IPS DF 6.9 (cell line): ENCODE measurements around the gene DDTL.
"Not testable (repeated sequence)": the region's sequence is repeated elsewhere in the genome, so short reads cannot be mapped to it uniquely, and the experiment has no call there.

ENCODE experiments used
- DNase-seq: peaks from one replicate; pipeline ENCODE4 v3.0.0-alpha.2; 2013; ENCODE audit warnings: low read depth, low spot score
- H3K27ac ChIP-seq: one replicate; pipeline ENCODE4 v1.5.1; 2013; ENCODE audit warnings: low read length, control low read depth
- H3K27me3 ChIP-seq: 2 replicates; pipeline ENCODE4 v1.6.1; 2013; ENCODE audit warnings: mild to moderate bottlenecking, low read length; ENCODE audit not compliant: control insufficient read depth, insufficient read depth
- H3K36me3 ChIP-seq: 2 replicates; pipeline ENCODE4 v1.6.1; 2013; ENCODE audit warnings: low read length; ENCODE audit not compliant: control insufficient read depth, insufficient read depth
- H3K4me1 ChIP-seq: 2 replicates; pipeline ENCODE4 v1.6.1; 2013; ENCODE audit warnings: low read length; ENCODE audit not compliant: control insufficient read depth, insufficient read depth
- H3K4me3 ChIP-seq: 2 replicates; pipeline ENCODE4 v1.5.1; 2013; ENCODE audit warnings: mild to moderate bottlenecking, low read length
- H3K9me3 ChIP-seq: 2 replicates; pipeline ENCODE4 v1.6.1; 2013; ENCODE audit warnings: low read length, inconsistent platforms; ENCODE audit not compliant: control insufficient read depth, insufficient read depth
- WGBS: extraction: QIAGEN DNeasy Blood & Tissue Kit; methylation state at CpG from one replicate; pipeline ENCODE4 v1.1.7; 2013; ENCODE audit warnings: mixed read lengths, missing lambda C conversion rate; ENCODE audit not compliant: insufficient read length, insufficient coverage; 5-methylcytosine and 5-hydroxymethylcytosine counted together

Gene DDTL

GRCh38 chr22:23970201-23970641, 3.5 kb downstream of the DDTL start:
- Histone ChIP-seq H3K9me3 (no peaks in the 10 kb centered on the region), H3K36me3 (peaks cover 9% of the 10 kb centered on the region; the same call in 1 of the 2 replicates), H3K27me3 (no peaks in the 10 kb centered on the region), H3K4me3 (no peak overlapping the region), H3K4me1 (no peaks in the 10 kb centered on the region), H3K27ac (no peak overlapping the region)
- WGBS, result 100% methylated on average over 5 of the region's 5 CpGs
- DNase-seq, result no peak

DNA sequence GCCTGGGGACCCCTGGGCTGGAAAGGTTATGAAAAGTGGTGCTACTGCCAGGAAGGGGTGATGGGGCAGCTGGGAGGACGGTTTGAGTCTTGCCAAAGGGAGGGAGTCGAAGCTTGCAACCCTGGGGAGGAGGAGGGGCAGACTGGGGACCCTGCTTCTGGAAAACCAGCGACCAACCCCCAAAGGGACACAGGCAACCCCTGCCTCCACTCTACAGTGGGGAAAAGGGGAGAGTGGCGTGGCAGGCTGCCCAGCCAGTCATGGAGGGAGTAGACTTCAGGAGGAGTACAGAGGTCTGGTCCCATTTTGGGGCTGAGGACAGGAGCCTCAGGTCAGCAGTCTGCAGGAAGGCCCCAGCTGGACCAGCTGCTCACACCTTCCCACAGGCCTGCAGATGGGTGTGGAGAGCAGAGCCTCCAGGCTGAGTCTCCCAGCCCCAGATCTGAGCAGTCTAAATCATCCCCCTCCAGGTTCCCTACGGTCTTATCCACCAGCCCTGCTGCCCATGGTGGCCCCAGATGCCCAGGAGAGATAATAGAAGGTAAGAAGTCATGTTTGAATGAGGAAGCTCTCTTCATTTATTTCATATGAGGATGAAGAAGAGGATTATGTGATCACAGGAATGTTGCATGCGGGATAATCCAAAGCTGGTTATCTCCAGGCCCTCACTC, 4.3 kb downstream of the DDTL start:
- H3K4me1 ChIP-seq, result no peaks in the 10 kb centered on the region
- H3K27ac ChIP-seq, result no peak overlapping the region
- H3K9me3 ChIP-seq, result no peaks in the 10 kb centered on the region
- no CpG with 5 or more reads among the region's 6 CpGs for WGBS
- H3K27me3 ChIP-seq, result no peaks in the 10 kb centered on the region
- DNase-seq, result no peak
- peaks cover 9% of the 10 kb centered on the region; the same call in 1 of the 2 replicates for H3K36me3 ChIP-seq
- no peak overlapping the region for H3K4me3 ChIP-seq

DNA sequence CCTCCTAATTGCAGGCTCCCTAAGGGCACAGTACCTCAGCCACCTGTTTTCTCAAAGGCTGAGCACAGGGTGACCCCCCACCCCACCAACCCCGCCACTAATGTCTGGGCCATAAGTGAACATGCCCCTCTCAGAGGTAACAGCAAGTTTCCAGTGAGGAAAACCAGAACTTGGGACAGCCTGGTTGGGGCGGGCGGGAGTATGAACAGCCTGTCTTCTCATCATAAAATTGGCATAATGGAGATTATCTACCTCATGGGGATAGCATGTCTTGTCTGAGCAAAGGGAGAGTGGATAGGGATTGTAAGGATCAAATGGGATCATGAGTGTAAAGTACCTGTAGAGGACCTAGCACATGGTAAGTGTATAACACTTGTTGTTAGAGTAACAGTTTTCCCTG, 5.2 kb downstream of the DDTL start:
- H3K36me3 ChIP-seq, H3K4me3 ChIP-seq, H3K4me1 ChIP-seq, H3K27ac ChIP-seq, H3K27me3 ChIP-seq, DNase-seq, H3K9me3 ChIP-seq: not testable (repeated sequence)
- WGBS, result no CpG with 5 or more reads among the region's 3 CpGs

DNA sequence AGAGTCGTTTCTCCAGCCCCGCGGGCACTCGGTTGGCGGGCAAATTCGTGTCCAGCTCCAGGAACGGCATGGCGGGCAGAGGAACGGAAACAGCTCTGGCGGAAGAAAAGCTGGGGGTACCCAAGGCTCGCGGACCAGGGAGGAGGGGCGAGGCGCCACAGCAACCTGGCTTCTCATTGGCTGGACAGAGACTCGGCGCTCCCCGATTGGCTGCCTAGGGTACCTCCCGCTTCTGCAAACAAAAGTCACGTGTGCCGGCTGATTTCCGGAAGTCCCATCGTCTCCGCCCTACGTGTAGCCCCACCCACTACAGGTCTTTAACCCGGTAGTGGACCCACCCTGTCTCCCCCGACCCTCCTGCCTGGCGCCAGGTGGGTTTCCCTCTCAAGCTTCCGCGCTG, 7.7 kb downstream of the DDTL start, which contains the start of gene DDT:
Gene DDT (minus strand): TSS at position 97 of the 400 bp plus-strand sequence. CDS start 27 bp downstream, at position 70.
- H3K4me1 ChIP-seq, H3K27ac ChIP-seq, H3K27me3 ChIP-seq, H3K36me3 ChIP-seq, H3K9me3 ChIP-seq, DNase-seq, H3K4me3 ChIP-seq: not testable (repeated sequence)
- no CpG with 5 or more reads among the region's 29 CpGs for WGBS

- not testable (repeated sequence) for H3K9me3 ChIP-seq, DNase-seq
Measured at GRCh38 chr22:23974836-23975352, 8.2 kb downstream of the DDTL start.

DNA sequence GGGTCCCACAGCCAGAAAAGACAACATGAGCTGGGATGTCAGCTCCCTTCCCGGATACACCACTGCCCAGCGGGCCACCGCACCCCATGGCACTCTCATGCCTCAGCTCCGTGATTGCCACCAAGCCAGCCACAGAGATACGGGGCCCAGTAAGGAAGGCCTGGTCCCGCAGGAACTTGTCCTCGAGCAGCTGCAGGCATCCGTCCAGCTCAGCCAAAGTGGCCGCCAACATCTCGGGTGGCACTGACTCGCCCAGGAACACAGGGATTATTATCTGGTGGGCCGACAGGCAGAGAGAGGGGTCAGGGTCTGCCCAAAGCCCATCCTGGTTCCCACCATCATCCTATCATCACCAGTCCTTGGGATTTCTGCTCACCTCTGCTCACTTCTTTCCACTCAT, 10.6 kb downstream of the DDTL start:
- not testable (repeated sequence) for H3K36me3 ChIP-seq
- WGBS, result no CpG with 5 or more reads among the region's 12 CpGs

More at GRCh38 chr22:23974836-23975352, 8.2 kb downstream of the DDTL start:
- H3K4me1 ChIP-seq, H3K27me3 ChIP-seq, H3K27ac ChIP-seq, H3K36me3 ChIP-seq, H3K4me3 ChIP-seq: not testable (repeated sequence)
- WGBS, result no CpG with 5 or more reads among the region's 27 CpGs

DNA sequence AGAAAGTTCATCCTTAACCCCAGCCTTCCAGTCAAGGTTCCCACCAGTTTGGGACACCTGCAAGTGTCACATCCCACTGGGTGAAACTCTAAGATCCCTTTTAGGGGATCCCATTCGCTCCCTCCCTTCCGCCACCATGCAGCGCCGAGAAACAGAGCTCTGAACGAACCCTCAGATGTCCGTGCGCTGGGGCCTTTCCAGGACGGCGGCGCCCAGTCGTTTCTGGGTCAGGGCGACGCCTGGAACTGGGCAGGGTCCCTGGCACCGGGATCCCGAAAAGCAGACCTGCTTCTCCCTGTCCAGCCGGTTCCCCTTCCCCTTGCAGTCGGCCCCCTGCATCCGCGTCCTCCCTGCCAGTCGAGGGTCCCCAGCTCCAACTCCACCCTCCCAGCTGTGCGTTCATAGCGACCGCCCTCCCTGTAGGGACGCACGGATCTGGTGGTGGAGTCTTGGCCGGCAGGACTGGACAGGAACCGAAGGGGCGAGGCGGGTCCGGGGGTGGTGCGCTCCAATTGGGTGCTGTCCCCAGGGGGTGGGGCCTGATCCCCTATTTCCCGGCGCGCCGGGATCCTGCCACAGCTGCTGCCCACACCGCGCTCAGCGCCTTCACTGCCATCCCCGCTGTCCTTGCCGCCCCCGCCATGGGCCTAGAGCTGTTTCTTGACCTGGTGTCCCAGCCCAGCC, 13.0 kb downstream of the DDTL start, which contains the start of gene GSTT2:
Gene GSTT2 (plus strand): TSS at position 578 of the 684 bp plus-strand sequence.
- not testable (repeated sequence) for DNase-seq, H3K27me3 ChIP-seq

More for the DNA sequence above, 10.6 kb downstream of the DDTL start:
- H3K9me3 ChIP-seq, DNase-seq, H3K4me1 ChIP-seq, H3K4me3 ChIP-seq, H3K27me3 ChIP-seq, H3K27ac ChIP-seq: not testable (repeated sequence)

GRCh38 chr22:23980567-23980966, 13.9 kb downstream of the DDTL start:
- H3K27me3 ChIP-seq, H3K4me1 ChIP-seq, H3K36me3 ChIP-seq, H3K4me3 ChIP-seq, H3K27ac ChIP-seq, DNase-seq, H3K9me3 ChIP-seq: not testable (repeated sequence)
- WGBS, result no CpG with 5 or more reads among the region's 7 CpGs

More for the DNA sequence above, 13.0 kb downstream of the DDTL start, which contains the start of gene GSTT2:
- not testable (repeated sequence) for H3K27ac ChIP-seq, H3K36me3 ChIP-seq, H3K4me3 ChIP-seq, H3K4me1 ChIP-seq, H3K9me3 ChIP-seq
- WGBS, result no CpG with 5 or more reads among the region's 41 CpGs

GRCh38 chr22:23984430-23984829, 17.7 kb downstream of the DDTL start:
- no peaks in the 10 kb centered on the region for H3K36me3 ChIP-seq
- no peaks in the 10 kb centered on the region for H3K4me1 ChIP-seq
- H3K4me3 ChIP-seq, result no peak overlapping the region
- H3K27me3 ChIP-seq, result no peaks in the 10 kb centered on the region
- WGBS, result no CpG with 5 or more reads among the region's 6 CpGs
- H3K27ac ChIP-seq, result no peak overlapping the region
- no peak for DNase-seq
- H3K9me3 ChIP-seq, result no peaks in the 10 kb centered on the region

DNA sequence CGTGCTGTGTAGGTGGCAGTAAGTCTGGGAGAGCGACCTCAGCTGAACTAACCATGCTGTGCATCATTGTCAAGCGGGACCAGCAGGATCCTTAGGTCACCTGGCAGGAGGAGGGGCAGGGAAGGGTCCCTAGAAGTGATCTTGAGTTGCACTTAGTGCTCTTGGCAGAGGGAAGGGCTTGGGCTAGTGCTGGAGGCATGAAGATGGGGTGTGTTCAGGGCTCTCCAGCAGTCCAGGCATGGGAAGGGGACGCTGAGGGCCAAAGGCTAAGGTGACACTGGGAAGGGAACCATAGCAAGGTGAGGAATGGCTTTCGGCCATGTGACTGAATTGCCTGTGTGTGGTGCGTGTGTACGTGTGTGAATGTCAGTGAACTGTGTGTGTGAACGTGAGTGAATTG, 19.4 kb downstream of the DDTL start:
- not testable (repeated sequence) for H3K36me3 ChIP-seq, DNase-seq, H3K4me3 ChIP-seq, H3K4me1 ChIP-seq, H3K27me3 ChIP-seq, H3K9me3 ChIP-seq, H3K27ac ChIP-seq
- 100% methylated on average over 1 of the region's 8 CpGs for WGBS
